Measurements from ENCODE around the gene CROT.

DNA sequence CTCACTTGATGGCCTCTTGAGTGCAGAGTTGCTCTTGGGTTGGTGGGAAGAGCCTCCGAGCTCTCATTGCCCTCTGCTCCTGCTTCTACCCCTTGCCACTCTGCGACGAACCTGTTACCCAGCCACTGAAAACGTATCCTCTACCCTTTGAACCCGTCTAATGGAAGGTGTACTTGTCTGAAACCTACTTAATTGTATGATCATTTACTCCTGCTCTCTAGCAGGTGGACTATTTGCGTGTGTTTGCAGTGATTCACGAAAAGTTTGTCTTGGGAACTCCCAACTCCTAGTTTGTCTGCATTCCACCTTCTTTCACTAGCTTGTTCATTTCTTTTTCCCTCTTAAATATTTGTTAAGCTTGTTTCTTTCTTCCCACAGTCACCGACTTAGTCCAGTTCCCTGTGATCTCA lies 503 bp downstream of the CROT start:
- TF ChIP-seq, protein P1, sequence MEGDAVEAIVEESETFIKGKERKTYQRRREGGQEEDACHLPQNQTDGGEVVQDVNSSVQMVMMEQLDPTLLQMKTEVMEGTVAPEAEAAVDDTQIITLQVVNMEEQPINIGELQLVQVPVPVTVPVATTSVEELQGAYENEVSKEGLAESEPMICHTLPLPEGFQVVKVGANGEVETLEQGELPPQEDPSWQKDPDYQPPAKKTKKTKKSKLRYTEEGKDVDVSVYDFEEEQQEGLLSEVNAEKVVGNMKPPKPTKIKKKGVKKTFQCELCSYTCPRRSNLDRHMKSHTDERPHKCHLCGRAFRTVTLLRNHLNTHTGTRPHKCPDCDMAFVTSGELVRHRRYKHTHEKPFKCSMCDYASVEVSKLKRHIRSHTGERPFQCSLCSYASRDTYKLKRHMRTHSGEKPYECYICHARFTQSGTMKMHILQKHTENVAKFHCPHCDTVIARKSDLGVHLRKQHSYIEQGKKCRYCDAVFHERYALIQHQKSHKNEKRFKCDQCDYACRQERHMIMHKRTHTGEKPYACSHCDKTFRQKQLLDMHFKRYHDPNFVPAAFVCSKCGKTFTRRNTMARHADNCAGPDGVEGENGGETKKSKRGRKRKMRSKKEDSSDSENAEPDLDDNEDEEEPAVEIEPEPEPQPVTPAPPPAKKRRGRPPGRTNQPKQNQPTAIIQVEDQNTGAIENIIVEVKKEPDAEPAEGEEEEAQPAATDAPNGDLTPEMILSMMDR (IDR thresholded peaks at IDR 0.05): no peak
- TF ChIP-seq POLR2A (IDR thresholded peaks at IDR 0.05): no peak
